HCT116 (cell line): Measurements from ENCODE around the gene FAM168A. TPM values are rescaled to one million over a fixed set of nuclear protein-coding genes. Genes with fewer than 3 reads are reported as not detected.

ENCODE experiments used
- ATAC-seq: fragments of 200-7000 bp; cut with Tn5 transposase; 2 replicates; pipeline ENCODE4 v1.9.1; 2020; ENCODE audit warnings: mild to moderate bottlenecking, moderate library complexity
- BruUV-seq: library from RNA; stranded (reverse); fragments of 400-500 nt; replicated peaks from 2 replicates; lab custom pipeline; 2021; lab: Mats Ljungman, UMichigan
- CTCF ChIA-PET: fragments of 300-600 bp; sonication (Branson Sonifier 250); formaldehyde crosslinking; loops from one replicate; lab custom pipeline; 2021; ENCODE audit warnings: antibody characterized with exemption; lab: Charles Lee
- POLR2A ChIA-PET: fragments of 300-600, 350-600 bp; sonication (Branson Sonifier 250); formaldehyde crosslinking; loops from one replicate; lab custom pipeline; 2021; ENCODE audit warnings: antibody characterized with exemption; lab: Charles Lee
- RAD21 ChIA-PET, 2 experiments: fragments of 300-600 bp; sonication (Branson Sonifier 250); formaldehyde crosslinking; loops; one replicate each; lab custom pipeline; 2023; ENCODE audit warnings: low total read pairs in 2 of 2; ENCODE audit not compliant: uncharacterized antibody in 2 of 2, unreplicated experiment in 2 of 2, low non-redundant PET in 1 of 2; lab: Charles Lee
- DNase-seq: peaks from one replicate; pipeline ENCODE4 v3.0.0-alpha.2; 2010; ENCODE audit warnings: low read depth, low spot score
- H2AFZ ChIP-seq: fragments of 200-600 bp; shearing (Covaris generic), sonication (generic); 2 replicates; pipeline ENCODE4 v1.6.1; 2017; ENCODE audit warnings: low read depth, mixed run types, mixed read lengths, antibody characterized with exemption, low read length; ENCODE audit not compliant: poor library complexity, severe bottlenecking
- H3K27ac ChIP-seq: 2 replicates; pipeline ENCODE4 v1.5.1; 2012; ENCODE audit warnings: low read depth, low read length
- H3K27me3 ChIP-seq: fragments of 200-600 bp; sonication (generic); 2 replicates; pipeline ENCODE4 v1.6.1; 2016; ENCODE audit warnings: mixed run types, low read length, mixed read lengths; ENCODE audit not compliant: insufficient read depth
- H3K36me3 ChIP-seq, 2 experiments: fragments of 200-500 bp in 1 of 2; fragments of 200-600 bp in 1 of 2; sonication (Bioruptor generic) in 1 of 2; sonication (generic) in 1 of 2; 2 replicates each; pipeline versions ENCODE4 v1.5.1 to v1.6.1; 2014 to 2016; ENCODE audit warnings: low read length in 2 of 2, inconsistent platforms in 1 of 2, mixed read lengths in 1 of 2, mixed run types in 1 of 2; ENCODE audit not compliant: insufficient read depth in 2 of 2, control insufficient read depth in 1 of 2
- H3K4me1 ChIP-seq, 2 experiments: fragments of 200-600 bp in 1 of 2; sonication (generic) in 1 of 2; 2 replicates each; pipeline versions ENCODE4 v1.5.1 to v1.6.1; 2012 to 2017; ENCODE audit warnings: low read length in 2 of 2, inconsistent platforms in 1 of 2, mild to moderate bottlenecking in 1 of 2, mixed read lengths in 1 of 2, mixed run types in 1 of 2, moderate library complexity in 1 of 2; ENCODE audit not compliant: insufficient read depth in 2 of 2, control insufficient read depth in 1 of 2
- H3K4me2 ChIP-seq: fragments of 200-600 bp; sonication (generic); 2 replicates; pipeline ENCODE4 v1.6.1; 2017; ENCODE audit warnings: mixed run types, low read length, mixed read lengths
- H3K4me3 ChIP-seq, 2 experiments: fragments of 200-600 bp in 1 of 2; sonication (generic) in 1 of 2; replicated peaks in 1 of 2; 2 replicates each; pipeline ENCODE4 v1.5.1; 2011 to 2016; ENCODE audit warnings: low read length in 2 of 2, control low read depth in 1 of 2, low read depth in 1 of 2, mild to moderate bottlenecking in 1 of 2, mixed read lengths in 1 of 2, mixed run types in 1 of 2
- H3K79me2 ChIP-seq: fragments of 200-600 bp; sonication (generic); 2 replicates; pipeline ENCODE4 v1.6.1; 2017; ENCODE audit warnings: mild to moderate bottlenecking, mixed run types, low read length, moderate library complexity, mixed read lengths; ENCODE audit not compliant: insufficient read depth
- H3K9ac ChIP-seq: fragments of 200-600 bp; sonication (generic); 2 replicates; pipeline ENCODE4 v1.6.1; 2016; ENCODE audit warnings: low read length, mixed read lengths
- H3K9me2 ChIP-seq: fragments of 200-600 bp; sonication (generic), shearing (Covaris generic); 2 replicates; pipeline ENCODE4 v1.6.1; 2017; ENCODE audit warnings: mixed run types, mild to moderate bottlenecking, moderate library complexity; ENCODE audit not compliant: insufficient read depth
- H3K9me3 ChIP-seq, 2 experiments: fragments of 200-500 bp in 1 of 2; fragments of 200-600 bp in 1 of 2; sonication (Bioruptor generic) in 1 of 2; sonication (generic) in 1 of 2; 2 replicates each; pipeline ENCODE4 v1.6.1; 2014 to 2017; ENCODE audit warnings: low read length in 2 of 2, mixed read lengths in 2 of 2, inconsistent platforms in 1 of 2, low read depth in 1 of 2, mild to moderate bottlenecking in 1 of 2, mixed run types in 1 of 2, moderate library complexity in 1 of 2; ENCODE audit not compliant: control insufficient read depth in 1 of 2, insufficient read depth in 1 of 2
- H4K20me1 ChIP-seq: fragments of 200-600 bp; sonication (generic), shearing (Covaris generic); 2 replicates; pipeline ENCODE4 v1.6.1; 2017; ENCODE audit warnings: mixed run types, mild to moderate bottlenecking, moderate library complexity; ENCODE audit not compliant: insufficient read depth
- EGR1 ChIP-seq: IDR thresholded peaks from 2 replicates; pipeline ENCODE4 v1.6.1; 2012; ENCODE audit warnings: low read depth
- ELF1 ChIP-seq: IDR thresholded peaks from 2 replicates; pipeline ENCODE4 v1.6.1; 2012; ENCODE audit warnings: low read depth, borderline replicate concordance
- EZH2phosphoT487 ChIP-seq: fragments of 200-600 bp; IDR thresholded peaks from 2 replicates; pipeline ENCODE4 v1.6.1; 2018; ENCODE audit warnings: antibody characterized with exemption, borderline replicate concordance
- FOSL1 ChIP-seq: IDR thresholded peaks from 2 replicates; pipeline ENCODE4 v1.6.1; 2012; ENCODE audit warnings: low read depth
- JUND ChIP-seq: IDR thresholded peaks from 2 replicates; pipeline ENCODE4 v1.6.1; 2012
- MAX ChIP-seq: IDR thresholded peaks from 2 replicates; pipeline ENCODE4 v1.6.1; 2012
- POLR2A ChIP-seq: IDR thresholded peaks from 2 replicates; pipeline ENCODE4 v1.7.0; 2011; ENCODE audit warnings: borderline replicate concordance; ENCODE audit not compliant: insufficient read depth, insufficient read length; ENCODE audit errors: extremely low read depth
- POLR2AphosphoS5 ChIP-seq: IDR thresholded peaks from 2 replicates; pipeline ENCODE4 v1.6.1; 2011; ENCODE audit warnings: mild to moderate bottlenecking, low read depth, low read length, moderate library complexity
- RAD21 ChIP-seq: IDR thresholded peaks from 2 replicates; pipeline ENCODE4 v1.6.1; 2012; ENCODE audit warnings: low read depth, mild to moderate bottlenecking
- REST ChIP-seq: IDR thresholded peaks from 2 replicates; pipeline ENCODE4 v1.6.1; 2012; ENCODE audit warnings: low read depth
- SP1 ChIP-seq: IDR thresholded peaks from 2 replicates; pipeline ENCODE4 v1.6.1; 2012; ENCODE audit warnings: low read depth
- SRF ChIP-seq: IDR thresholded peaks from 2 replicates; pipeline ENCODE4 v1.6.1; 2012; ENCODE audit warnings: low read depth
- ZBTB33 ChIP-seq: IDR thresholded peaks from 2 replicates; pipeline ENCODE4 v1.6.1; 2011; ENCODE audit warnings: mild to moderate bottlenecking, low read length, moderate library complexity; ENCODE audit not compliant: insufficient replicate concordance; ENCODE audit errors: extremely low read depth
- ZFX ChIP-seq: fragments of 450-650 bp; IDR thresholded peaks from 2 replicates; pipeline ENCODE4 v1.6.1; 2017
- ZNF274 ChIP-seq: fragments of 200-500 bp; sonication (Bioruptor generic); IDR thresholded peaks from 2 replicates; pipeline ENCODE4 v1.6.1; 2014; ENCODE audit warnings: mild to moderate bottlenecking, low read depth, low read length, inconsistent platforms
- intact Hi-C: fragments of 100-400 bp; cut with micrococcal nuclease; formaldehyde crosslinking; loops from 2 replicates; pipeline ENCODE4 v1.10.0; 2022
- total RNA-seq: library from RNA; stranded (reverse); gene quantifications from one replicate; pipeline ENCODE4 v1.2.1, GENCODE V29; 2021; ENCODE audit not compliant: unreplicated experiment

The FAM168A gene
- total RNA-seq, 1 experiment from 2014 or later: 31.5 TPM

- CTCF ChIA-PET: no interaction called here
- no peak overlapping the region for H3K4me2 ChIP-seq
- RAD21 ChIA-PET: no interaction called here
- intact Hi-C loops: no loop called here
- H3K27ac ChIP-seq: no peak overlapping the region
- no peaks in the 10 kb centered on the region for H3K4me1 ChIP-seq
- no peaks in the 10 kb centered on the region for H3K9me3 ChIP-seq
- H3K79me2 ChIP-seq: peaks cover 6% of the 10 kb centered on the region; the same call in 1 of the 2 replicates
- H3K4me3 ChIP-seq: no peak overlapping the region
- ATAC-seq (no peak), DNase-seq (no peak)
- BruUV-seq: no TSS peak
- TF ChIP-seq POLR2A: no peak
- no peak for TF ChIP-seq ZBTB33
- no peak for TF ChIP-seq JUND
- no peak for TF ChIP-seq EZH2phosphoT487
- TF ChIP-seq FOSL1: no peak
- no peak for TF ChIP-seq EGR1
- no peak for TF ChIP-seq RAD21
- TF ChIP-seq ELF1: no peak
- TF ChIP-seq ZFX: no peak
- no peak for TF ChIP-seq ZNF274
- no peak for TF ChIP-seq MAX
- no peak for TF ChIP-seq POLR2AphosphoS5
- TF ChIP-seq SP1: no peak
- no peak for TF ChIP-seq REST
- TF ChIP-seq SRF: no peak
- no peaks in the 10 kb centered on the region for H3K36me3 ChIP-seq
- no peaks in the 10 kb centered on the region for H3K27me3 ChIP-seq
- no peaks in the 10 kb centered on the region; the same call in 1 of the 2 replicates for H4K20me1 ChIP-seq
- no peak overlapping the region for H3K9ac ChIP-seq
- no peaks in the 10 kb centered on the region for H3K9me2 ChIP-seq
- POLR2A ChIA-PET: no interaction called here
- no peak overlapping the region for H2AFZ ChIP-seq
Observed at GRCh38 chr11:73547706-73548595, 50.0 kb downstream of the FAM168A start.
